22Rv1 (cell line): ENCODE data around the gene JUND.

ENCODE experiments used
- ZFX ChIP-seq: fragments of 450-650 bp; IDR thresholded peaks from 2 replicates; pipeline ENCODE4 v1.6.1; 2017; ENCODE audit warnings: antibody characterized with exemption, borderline replicate concordance
- TF ChIP-seq, protein P1 (sequence below): fragments of 450-650 bp; IDR thresholded peaks from 2 replicates; pipeline ENCODE4 v1.5.1; 2017; ENCODE audit warnings: mild to moderate bottlenecking

DNA sequence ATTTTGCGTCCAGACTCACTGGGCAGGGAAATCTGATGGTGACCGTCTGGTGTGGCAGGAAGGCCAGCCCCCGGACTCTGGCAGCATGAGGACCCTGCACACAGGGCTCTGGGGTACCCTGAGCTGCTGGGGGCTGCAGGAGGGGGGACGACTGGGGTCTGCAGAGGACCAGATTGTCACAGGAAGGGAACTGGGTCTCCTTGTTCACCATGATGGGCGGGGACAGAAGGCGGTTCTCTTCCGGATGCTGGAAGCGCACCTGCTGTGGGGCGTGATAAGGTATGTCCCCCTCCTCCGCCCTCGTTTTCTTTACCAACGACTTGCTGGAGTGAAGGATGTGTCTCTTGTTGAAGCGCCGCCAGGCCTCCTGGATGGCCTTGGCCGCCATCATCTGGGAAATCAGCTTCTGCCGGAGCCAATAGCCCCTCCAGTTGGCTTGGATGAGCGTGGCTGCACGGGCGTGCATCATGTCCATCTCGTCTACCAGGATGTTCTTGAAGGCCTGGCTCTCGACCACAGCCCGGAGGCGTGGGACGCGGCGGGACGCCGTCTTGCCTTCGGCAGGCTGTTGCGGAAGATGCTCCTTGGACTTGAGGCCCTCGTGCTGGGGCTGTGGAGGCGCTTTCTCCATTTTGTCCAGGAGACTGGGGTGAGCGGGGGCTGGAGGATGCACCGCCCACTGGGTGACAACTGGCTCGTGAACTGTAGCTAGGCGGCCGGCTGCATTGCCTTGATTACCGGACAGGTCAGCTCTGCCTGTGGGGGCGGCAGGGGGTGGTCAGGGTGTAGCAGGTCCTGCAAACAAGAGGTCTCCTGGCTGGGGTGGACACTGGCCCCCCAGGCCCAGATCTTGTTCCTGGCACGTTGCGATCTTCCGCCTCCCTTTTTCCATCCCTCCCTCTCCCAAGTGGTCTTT is 14.4 kb downstream of the JUND start:
- TF ChIP-seq, protein P1, sequence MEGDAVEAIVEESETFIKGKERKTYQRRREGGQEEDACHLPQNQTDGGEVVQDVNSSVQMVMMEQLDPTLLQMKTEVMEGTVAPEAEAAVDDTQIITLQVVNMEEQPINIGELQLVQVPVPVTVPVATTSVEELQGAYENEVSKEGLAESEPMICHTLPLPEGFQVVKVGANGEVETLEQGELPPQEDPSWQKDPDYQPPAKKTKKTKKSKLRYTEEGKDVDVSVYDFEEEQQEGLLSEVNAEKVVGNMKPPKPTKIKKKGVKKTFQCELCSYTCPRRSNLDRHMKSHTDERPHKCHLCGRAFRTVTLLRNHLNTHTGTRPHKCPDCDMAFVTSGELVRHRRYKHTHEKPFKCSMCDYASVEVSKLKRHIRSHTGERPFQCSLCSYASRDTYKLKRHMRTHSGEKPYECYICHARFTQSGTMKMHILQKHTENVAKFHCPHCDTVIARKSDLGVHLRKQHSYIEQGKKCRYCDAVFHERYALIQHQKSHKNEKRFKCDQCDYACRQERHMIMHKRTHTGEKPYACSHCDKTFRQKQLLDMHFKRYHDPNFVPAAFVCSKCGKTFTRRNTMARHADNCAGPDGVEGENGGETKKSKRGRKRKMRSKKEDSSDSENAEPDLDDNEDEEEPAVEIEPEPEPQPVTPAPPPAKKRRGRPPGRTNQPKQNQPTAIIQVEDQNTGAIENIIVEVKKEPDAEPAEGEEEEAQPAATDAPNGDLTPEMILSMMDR = no peak
- TF ChIP-seq ZFX = no peak
